GM21786 (cell line): ENCODE results near the gene ANTXR2.
"Not testable (repeated sequence)": the region's sequence is repeated elsewhere in the genome, so short reads cannot be mapped to it uniquely, and the experiment has no call there.

Experiments used
- ATAC-seq: cut with Tn5 transposase; IDR thresholded peaks from one replicate; pipeline ENCODE4 v1.9.1; 2021; ENCODE audit not compliant: unreplicated experiment

Gene ANTXR2

GRCh38 chr4:79923281-79923680 is 149.7 kb downstream of the ANTXR2 start:
- ATAC-seq, result no peak

DNA sequence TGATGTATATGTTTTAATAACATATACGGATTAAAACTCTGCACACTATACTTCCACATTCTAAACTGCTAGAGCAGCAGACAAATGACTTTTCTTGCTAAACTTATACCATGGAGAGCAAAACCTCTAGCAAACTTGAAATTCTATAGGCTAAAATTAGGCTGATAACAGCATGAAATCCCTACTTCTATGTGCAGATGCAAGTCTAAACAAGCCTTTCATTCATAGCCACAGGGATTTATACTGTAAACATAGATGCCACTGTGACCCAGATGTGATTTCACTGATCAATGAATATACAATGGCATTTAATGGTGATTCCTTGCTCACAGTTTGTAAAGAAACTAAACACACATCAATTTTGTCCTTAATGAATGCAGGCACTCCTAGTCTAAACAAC is 151.0 kb downstream of the ANTXR2 start:
- no peak for ATAC-seq

DNA sequence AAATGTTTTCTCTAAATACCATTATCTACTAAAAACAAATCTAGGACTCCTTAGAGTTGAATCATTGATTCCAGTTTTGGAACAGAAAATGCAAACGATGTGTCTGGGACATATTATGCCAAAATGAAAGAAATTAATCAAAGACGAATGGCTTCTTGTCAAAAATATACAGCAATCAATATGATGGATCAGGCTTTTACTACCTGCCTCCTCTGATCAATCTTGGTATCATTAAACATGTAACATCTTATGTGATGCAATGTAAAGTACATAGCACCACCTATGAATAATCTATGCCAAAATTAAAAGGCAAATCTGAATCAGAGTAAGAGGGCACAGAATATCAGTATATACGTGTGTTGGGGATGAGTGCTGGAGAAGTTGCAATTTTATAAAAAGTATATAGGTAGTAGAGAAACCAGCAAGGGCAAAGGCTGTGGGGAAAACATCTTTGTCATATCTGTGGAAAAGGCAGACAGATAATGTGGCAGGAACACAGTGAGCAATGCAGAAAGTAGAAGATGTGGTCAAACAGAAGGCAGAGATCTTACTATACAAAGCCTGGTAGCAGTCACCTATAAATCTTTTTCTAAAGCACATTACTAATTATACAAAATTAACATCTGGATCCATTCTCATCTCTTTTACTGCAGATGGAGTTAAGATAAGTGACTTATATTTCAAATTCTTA is 152.7 kb downstream of the ANTXR2 start:
- no peak for ATAC-seq

GRCh38 chr4:79918292-79918691 is 154.7 kb downstream of the ANTXR2 start:
- no peak for ATAC-seq

GRCh38 chr4:79917246-79917645 is 155.8 kb downstream of the ANTXR2 start:
- peak; percentile 83 for ATAC-seq

DNA sequence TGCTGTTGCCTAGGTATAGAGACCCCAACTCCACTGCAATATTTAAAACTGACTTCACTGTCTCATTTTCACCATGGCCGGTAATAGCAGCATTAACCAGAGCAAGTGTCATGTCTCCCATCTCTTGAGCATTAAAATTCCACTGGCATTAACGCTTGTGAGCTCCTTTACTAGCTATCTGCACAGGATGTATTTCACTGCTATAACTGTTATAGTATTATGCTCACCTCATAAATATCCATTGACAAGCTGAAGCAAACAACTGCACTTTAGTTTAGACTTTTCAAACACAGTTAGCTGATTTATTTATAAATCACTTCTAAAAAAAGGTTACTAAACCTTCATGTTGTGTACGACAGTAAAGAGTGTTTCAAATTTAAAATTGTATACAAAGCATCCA is 157.8 kb downstream of the ANTXR2 start:
- no peak for ATAC-seq

DNA sequence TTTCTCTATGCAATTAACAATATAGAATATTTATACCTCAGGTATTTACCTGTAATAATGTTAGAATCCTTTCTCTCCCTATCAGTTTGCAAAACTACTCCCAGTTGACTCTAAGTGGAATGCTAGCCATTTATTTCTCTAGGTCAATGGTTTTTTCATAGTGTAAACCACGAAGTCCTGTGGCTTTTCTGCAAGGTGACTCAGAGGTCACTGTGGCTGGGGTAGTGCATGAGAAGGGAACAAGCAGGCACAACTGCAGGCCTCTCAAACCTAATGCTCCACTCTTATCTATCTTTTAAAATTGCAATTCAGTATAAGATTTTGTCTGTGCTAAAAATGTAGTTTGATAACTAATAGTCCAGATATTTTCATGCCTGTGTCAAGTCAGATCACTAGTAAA is 159.4 kb downstream of the ANTXR2 start:
- ATAC-seq, result no peak

- ATAC-seq, result no peak
These were observed 166.0 kb downstream of the ANTXR2 start for GRCh38 chr4:79907001-79907400.

GRCh38 chr4:79906303-79906702 is 166.7 kb downstream of the ANTXR2 start:
- ATAC-seq, result no peak

- no peak for ATAC-seq
These were observed 167.8 kb downstream of the ANTXR2 start for GRCh38 chr4:79905212-79905611.

DNA sequence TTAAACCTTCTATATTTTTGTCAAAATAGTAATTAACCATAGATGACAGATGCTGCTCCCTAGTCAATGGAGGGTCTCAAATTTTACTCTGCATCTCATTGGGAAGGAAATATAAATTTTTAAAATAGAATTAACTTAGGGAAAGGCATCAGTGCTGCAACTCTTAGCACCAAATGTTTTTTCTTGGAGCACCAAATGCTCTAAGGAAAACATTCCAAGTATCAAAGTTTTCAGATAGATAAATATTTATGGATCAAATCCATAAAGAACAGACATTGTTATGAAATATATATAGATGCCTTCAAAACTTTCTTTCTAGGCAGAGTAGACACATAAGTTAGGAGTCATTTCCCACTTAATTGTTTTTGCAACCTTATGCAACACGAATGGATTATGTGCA is 168.7 kb downstream of the ANTXR2 start:
- ATAC-seq, result no peak

DNA sequence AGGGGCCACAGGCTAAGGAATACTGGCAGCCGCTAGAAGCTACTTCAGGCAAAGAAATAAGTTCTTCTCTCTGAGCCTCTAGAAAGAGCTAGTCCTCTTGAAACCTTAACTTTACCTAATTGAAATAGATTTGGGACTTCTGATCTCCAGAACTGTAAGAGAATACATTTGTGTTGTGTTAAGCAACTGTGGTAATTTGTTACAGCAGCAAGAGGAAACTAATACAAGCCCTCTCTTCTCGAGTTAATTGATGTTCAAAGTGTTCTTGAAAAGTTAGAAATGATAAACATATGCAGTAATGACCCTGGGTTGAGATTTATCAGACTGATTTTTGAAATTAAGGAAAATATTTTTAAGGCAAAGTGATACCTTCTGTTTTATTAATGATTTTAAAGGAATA is 172.8 kb downstream of the ANTXR2 start:
- ATAC-seq, result no peak

DNA sequence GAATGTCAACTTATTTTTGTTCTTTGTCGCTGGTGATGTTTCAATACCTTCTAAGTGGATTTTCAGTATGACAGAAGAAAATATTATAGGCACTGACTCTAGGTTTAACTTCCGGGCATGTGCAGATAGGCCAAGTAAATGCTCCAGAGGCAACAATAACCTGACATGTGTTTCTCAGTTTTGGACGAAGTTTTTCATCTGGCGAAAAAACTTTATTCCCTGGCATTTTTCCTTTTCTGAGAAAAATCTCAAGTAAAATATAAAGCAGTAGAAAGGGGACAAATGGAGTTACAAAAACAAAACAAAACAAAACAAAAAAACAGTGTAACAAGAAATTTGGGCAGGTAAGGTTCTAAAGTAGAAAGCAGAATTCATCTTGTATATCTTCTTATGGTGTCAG is 173.5 kb downstream of the ANTXR2 start:
- ATAC-seq, result no peak

- no peak for ATAC-seq
These were observed 175.0 kb downstream of the ANTXR2 start for GRCh38 chr4:79898055-79898454.

- ATAC-seq, result no peak
These were observed 175.9 kb downstream of the ANTXR2 start for GRCh38 chr4:79897174-79897573.

DNA sequence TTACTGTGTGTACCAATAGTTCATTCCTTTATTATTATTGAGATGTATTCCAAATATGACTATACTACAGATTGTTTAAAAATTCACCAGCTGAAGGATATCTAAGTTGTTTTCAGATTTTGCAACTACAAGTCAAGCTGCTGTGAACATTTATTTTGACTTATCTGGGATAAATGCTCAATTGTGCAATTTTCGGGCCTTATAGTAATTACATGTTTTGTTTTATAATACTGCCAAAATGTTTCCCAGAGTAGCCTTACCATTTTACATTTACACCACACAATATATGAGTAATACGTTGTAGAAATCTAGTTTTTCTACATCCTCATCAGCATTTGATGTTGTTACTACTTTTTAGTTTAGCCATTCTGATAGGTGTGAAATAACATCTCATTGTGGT is 179.6 kb downstream of the ANTXR2 start:
- no peak for ATAC-seq

GRCh38 chr4:79889026-79889425 is 184.0 kb downstream of the ANTXR2 start:
- not testable (repeated sequence) for ATAC-seq

DNA sequence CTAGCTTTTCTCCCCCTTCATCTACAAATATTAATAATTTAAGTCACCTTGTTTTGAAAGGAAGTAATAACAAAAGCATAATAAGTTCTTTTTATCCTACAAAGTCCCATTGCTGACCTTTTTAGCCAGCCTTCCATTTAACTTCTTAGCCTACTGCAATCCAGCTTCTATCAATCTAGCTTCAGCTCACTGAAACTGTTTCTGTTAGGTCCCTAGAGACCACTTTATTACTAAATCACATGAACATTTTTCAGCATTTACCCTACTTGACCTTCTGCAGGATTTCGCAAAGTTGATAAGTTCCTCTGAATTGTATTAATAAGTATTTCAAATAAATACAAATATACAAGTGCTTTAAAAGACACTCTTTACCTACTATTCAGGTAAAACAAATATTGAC is 186.5 kb downstream of the ANTXR2 start:
- no peak for ATAC-seq

GRCh38 chr4:79886021-79886420 is 187.0 kb downstream of the ANTXR2 start:
- ATAC-seq, result no peak

GRCh38 chr4:79883290-79883689 is 189.7 kb downstream of the ANTXR2 start:
- no peak for ATAC-seq

DNA sequence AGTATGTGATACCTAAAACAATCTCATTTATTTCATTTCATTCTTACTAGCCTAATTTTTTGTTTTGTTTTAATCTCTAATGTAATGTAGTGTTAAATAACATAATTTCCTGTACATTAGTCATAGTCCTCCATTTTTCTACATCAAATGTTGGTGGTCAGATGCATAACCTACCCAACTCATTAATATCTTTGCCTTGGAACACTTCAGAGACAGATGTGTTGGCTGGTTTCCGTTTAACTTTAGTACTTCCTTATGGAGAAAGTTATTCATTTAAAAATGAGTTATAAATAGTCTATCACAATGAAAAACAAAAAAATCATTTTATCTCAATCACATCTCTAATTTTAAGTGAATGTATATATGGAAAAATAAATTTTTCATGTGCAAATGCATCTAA is 190.2 kb downstream of the ANTXR2 start:
- no peak for ATAC-seq

GRCh38 chr4:79881407-79881806 is 191.6 kb downstream of the ANTXR2 start:
- no peak for ATAC-seq

- no peak for ATAC-seq
These were observed 195.5 kb downstream of the ANTXR2 start for GRCh38 chr4:79877511-79877910.
